UCSD-AML1 (cell line): ENCODE results near the gene GPRIN2.
"Not testable (repeated sequence)": the region's sequence is repeated elsewhere in the genome, so short reads cannot be mapped to it uniquely, and the experiment has no call there.

Experiments used
- DNase-seq: peaks from one replicate; lab custom pipeline; 2025; ENCODE audit not compliant: unreplicated experiment; lab: John Stamatoyannopoulos, UW

The GPRIN2 gene

DNA sequence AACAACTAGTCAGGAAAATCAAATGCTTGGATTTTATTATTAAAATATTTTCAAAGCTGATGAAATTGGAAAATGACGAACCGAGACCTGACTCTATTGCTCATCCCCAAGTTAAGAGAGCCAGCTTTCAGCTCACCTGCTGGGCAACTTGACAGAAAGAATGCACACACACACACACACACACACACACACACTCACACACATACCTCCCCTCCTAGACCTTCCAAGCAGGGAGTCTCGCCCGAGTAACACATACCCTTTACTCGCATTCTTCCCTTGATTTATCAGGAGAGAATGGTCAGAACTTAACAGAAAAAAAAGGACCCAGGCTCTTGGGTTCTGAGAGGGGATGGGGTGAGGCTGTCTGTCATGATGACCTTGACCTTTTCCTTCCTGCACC lies 19.1 kb downstream of the GPRIN2 start:
- no peak for DNase-seq

GRCh38 chr10:46536781-46537180 lies 19.7 kb downstream of the GPRIN2 start:
- DNase-seq, result no peak

- DNase-seq, result no peak
Observed at GRCh38 chr10:46536171-46536570, 20.3 kb downstream of the GPRIN2 start.

DNA sequence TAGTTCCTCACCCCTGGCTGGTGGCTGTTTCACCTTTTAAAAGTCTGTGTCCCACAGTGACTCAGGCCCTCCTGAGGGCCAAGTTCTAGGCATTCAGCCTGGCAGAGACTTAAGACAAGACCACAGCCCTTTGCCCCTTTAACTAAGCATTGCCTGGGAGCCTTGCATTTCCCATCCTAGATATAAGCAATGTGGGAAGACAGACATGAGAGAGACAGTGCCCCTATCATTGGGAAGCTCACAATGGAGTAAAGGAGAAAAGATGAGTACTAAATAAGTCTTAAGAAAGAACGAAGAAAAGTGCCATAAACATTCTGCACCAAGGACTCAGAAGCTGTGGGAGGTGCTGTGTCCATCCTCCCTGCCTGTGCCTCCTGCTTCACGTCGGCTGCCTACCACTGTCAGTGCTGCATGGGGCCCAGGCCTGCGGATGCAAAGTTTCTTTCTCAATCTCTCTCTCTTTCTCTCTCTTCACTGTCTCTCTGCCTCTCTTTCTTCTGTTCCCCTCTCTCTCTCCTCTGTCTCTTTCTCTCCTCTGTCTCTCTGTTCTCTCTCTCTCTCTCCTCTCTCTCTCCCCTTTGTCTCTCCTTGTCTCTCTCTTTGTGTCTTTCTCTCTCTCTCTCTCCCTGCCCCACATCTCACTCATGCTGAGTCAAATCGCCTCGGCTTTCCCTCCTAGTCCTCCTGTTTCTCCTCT lies 21.5 kb downstream of the GPRIN2 start:
- no peak for DNase-seq

DNA sequence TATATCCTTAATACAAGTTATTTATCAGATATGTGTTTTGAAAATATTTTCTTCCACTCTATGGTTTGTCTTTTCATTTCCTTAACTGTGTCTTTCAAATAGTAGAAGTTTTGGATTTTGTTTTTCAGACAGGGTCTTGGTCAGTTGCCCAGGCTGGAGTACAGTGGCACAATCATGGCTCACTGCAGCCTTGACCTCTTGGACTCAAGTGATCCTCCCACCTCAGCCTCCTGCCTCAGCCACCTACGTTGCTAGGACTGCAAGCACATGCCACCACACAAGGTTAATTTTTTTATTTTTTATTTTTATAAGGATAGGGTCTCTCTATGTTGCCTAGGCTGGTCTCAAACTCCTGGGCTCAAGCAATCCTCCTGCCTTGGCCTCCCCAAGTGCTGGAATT lies 24.2 kb downstream of the GPRIN2 start:
- not testable (repeated sequence) for DNase-seq

DNA sequence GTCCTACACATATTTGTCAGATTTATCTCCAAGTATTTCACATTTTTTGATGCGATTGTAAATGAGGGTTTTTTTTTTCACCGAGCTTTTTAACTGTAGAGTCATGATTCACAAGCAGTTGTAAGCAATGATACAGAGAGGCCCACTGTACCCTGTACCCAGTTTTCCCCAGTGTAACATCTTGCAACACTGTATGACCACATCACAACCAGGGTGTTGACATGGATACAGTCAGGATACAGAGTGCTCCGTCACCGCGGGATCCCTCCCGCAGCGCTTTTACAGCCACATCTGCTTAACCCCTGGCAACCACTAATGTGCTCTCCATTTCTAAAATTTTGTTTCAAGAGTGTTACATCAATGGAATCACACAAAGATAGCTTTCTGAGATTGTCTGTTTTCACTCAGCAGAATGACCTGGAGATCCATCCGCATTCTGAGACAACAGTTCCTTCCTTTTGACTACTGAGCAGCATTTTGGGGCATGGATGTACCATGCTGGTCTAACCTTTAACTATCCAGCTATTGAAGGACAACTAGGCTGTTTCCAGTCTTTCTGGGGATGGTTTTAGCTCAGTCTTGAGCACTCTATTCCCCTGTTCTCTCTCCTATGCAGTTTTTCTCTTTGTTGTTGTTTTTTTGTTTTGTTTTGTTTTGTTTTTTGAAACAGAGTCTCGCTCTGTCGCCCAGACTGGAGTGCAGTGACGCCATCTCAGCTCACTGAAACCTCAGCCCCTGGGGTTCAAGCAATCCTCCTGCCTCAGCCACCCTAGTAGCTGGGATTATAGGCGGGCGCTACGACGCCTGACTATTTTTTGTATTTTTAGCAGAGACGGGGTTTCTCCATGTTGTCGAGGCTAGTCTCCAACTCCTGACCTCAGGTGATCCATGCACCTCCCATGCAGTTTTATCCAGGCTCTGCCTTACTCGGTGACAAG lies 25.9 kb downstream of the GPRIN2 start:
- no peak for DNase-seq

DNA sequence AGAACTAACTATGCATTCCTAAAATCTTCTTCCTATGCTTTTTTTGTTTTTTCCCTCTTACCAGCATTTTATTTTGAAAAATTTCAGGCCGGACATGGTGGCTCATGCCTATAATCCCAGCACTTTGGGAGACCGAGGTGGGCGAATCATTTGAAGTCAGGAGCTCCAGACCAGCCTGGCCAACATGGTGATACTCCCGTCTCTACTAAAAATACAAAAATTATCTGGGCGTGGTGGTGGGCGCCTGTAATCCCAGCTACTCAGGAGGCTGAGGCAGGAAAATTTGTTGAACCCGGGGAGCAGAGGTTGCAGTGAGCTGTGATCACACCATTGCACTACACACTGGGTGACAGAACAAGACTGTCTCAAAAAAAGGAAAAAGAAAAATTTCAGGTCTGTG lies 26.7 kb downstream of the GPRIN2 start:
- DNase-seq, result not testable (repeated sequence)

- DNase-seq, result no peak
Observed at GRCh38 chr10:46528675-46529615, 27.5 kb downstream of the GPRIN2 start.

DNA sequence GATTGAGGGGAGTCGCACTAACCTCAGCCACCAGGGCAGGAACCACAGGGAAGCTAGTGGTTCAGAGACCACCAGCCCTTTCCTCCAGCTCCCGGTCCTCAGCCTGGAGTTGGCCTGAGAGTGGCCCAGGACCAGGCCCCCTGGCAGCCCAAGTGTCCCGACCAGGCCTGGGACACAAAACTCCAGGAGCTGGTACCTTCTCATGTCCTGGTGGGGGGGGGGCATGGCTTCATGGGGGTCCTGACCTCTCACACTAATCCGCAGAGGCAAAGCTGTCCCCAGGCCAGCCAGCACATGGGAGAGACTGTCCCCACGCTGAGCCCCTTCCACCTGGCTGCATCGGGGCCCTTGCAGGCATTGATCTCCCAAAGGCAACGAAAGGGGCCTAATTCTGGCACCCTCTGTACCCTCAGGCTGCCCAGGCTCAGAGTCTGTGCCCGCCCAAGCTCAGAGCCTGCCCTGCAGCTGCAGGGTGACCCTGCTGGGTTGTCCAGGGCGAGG lies 28.2 kb downstream of the GPRIN2 start:
- no peak for DNase-seq

DNA sequence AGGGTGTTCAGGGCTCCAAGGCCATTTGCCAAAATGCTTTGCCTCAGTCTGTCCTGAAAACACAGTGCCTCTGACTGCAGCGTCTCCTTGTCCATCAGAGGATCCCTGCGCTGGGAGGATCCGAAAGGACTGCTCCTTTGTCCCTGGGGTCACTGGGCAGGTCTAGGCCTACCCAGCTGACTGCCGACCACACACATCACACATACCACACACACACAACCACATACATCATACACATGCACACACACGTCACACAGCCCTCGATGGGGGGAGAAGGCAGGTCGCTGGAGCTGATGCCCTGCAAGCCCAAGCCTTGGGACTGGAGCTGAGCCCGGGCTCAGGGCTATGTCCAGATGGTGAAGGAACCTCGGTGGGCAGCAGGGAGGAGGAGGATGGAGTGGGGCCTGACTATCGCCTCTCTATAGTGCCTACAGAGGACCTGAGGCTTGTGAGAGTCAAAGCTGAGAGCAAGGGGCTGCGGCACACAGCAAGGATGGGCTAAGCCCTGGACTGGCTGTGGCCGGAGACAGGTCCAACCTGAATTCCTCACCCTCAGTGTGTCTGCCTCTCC lies 29.1 kb downstream of the GPRIN2 start:
- DNase-seq, result no peak

GRCh38 chr10:46526682-46527038 lies 29.8 kb downstream of the GPRIN2 start:
- no peak for DNase-seq

- no peak for DNase-seq
Observed at GRCh38 chr10:46525824-46526681, 30.4 kb downstream of the GPRIN2 start.

- DNase-seq, result no peak
Observed at GRCh38 chr10:46525177-46525823, 31.2 kb downstream of the GPRIN2 start.

DNA sequence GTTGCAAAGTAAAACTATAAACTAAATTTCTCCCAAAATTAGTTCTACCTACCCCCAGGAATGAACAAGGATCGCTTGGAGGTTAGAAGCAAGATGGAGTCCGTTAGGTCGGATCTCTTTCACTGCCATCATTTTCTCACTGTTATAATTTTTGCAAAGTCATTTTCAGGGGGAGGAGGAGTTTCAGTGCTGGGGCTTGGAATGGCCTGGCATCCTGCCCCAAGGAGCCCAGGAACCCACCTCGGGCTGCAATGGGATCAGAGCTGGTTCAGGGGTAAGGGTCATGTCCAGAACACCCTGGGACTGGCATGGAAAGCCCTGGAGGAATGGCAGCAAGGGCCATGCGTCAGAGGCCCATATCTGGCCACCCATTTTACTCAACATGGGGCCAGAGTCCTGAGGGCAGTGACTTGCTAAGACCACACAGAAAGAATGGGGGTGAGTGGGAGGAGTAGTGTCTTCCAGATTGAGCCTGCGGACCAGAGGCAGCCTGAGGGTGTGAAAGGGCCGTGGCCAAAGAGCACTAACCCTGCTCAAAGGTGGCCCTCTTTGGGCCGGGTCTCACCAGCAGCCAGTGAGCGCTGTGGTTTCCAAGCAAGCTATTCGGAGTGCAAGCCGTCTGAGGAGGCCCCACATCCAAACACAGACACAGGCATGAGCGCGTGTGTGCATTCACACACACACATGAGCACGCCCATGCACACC lies 31.8 kb downstream of the GPRIN2 start:
- DNase-seq, result no peak

- DNase-seq, result no peak
Observed at GRCh38 chr10:46523962-46524471, 32.4 kb downstream of the GPRIN2 start.

GRCh38 chr10:46523119-46523961 lies 33.1 kb downstream of the GPRIN2 start:
- no peak for DNase-seq

DNA sequence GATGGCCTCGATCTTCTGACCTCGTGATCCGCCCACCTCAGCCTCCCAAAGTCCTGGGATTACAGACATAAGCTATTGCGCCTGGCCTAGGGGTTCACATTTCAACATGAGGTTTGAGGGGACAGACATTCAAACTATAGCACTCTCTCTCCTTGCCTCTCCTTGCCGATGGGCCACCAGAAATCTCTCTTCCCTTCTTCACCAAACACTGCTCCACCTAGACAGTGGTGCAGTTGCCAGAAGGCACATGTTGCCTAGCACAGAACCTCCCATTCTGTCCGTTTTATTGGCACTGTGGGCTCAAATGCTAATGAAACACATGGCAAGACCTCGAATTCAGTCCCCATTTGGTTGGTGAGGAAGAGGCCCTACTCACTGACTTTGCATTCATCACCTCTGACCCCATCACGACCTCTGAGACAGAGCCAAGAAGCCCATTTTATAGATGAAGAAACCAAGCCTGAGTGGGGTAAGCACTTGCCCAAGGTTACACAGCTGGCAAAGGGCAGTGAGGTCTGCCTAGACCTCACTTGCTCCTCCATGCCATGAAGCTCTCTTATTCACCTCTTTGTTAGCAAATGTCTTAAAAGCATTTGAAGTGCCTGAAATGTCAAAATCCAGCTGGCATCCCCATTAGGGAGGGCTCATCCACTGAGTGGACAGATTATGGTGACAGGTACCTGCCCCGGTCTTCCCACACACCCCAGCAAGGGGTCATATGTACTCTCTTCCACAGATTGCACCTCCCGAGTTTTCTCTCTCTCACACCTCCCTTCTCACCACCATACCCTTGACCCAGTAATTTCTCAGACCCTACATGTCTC lies 34.0 kb downstream of the GPRIN2 start:
- no peak for DNase-seq
